Liver (tissue), 3 donors: ENCODE data around the gene CISD2.

ENCODE experiments used
- CTCF ChIP-seq: fragments of 150-350 bp; IDR thresholded peaks from 2 replicates; pipeline ENCODE4 v1.5.1; 2017; ENCODE audit warnings: improper control_type of control experiment, low read depth, low read length; ENCODE audit not compliant: missing input control
- REST ChIP-seq: IDR thresholded peaks from 2 replicates; pipeline ENCODE4 v1.6.1; 2016; ENCODE audit warnings: antibody characterized with exemption, mild to moderate bottlenecking
- TAF1 ChIP-seq: conservative IDR thresholded peaks from 2 replicates; pipeline ENCODE4 v1.6.1; 2016; ENCODE audit warnings: antibody characterized with exemption, mild to moderate bottlenecking
- YY1 ChIP-seq: IDR thresholded peaks from 2 replicates; pipeline ENCODE4 v1.6.1; 2016; ENCODE audit warnings: antibody characterized with exemption, mild to moderate bottlenecking
- donor health status: healthy.
- donor health status: healthy.

- TF ChIP-seq CTCF (no peak), REST (peak; percentile 68), YY1 (peak; percentile 82), TAF1 (peak; percentile 63)
Measured at GRCh38 chr4:102868781-102869568, at the start of gene CISD2.
